Measurements from ENCODE around the gene EED. TPM values are rescaled to one million over a fixed set of nuclear protein-coding genes. Genes with fewer than 3 reads are reported as not detected.

Gene EED
- total and polyA plus RNA-seq, 7 donors = 8.1 to 14.6 (median 10.8) TPM

DNA sequence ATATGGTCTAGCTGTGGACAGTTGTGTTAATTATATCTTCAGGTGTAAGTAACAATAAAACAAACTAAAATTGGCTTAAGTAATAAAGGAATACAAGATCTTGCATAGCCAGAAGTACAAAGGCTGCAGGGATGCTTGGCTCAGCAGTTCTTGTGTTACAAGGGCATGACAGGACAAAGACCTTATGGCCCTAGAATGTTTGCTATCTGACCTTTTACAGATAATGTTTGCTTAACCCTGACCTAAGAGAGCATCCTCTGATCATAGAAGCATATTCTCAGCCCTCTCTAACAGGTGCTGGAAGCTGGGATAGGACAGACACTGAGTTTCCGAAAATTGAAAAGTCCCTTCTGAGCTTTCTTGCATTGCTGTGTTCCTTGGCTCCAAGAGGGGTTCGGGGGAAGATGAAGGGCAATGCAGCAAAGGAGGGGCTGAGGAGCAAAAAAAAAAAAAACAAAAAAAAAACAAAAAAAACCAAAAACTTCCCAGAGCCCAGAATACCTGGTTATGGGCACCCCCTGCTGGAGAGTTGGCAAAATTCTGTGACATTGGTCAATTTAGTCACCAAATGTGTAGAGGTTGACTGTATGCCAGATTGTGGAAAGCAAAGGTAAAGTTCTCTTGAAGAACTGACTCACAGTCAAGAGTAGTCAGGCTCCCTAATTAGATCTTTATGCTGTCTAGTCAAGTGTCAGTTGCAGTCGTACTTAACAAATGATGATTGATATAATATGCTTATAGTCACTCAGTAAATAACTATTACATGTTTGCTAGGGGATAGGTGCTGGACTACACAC, 47.1 kb downstream of the EED start:
- Histone ChIP-seq H3K9me3 (no peaks in the 10 kb centered on the region), H3K27me3 (ENCODE audit: insufficient read depth in 3 of 3, low read length in 2 of 3) (no peaks in the 10 kb centered on the region), H3K4me1 (no peaks in the 10 kb centered on the region), H3K27ac (no peak overlapping the region), H3K36me3 (ENCODE audit: insufficient read depth in 1 of 2, low read depth in 1 of 2) (no peaks in the 10 kb centered on the region), H3K4me3 (no peak overlapping the region)
- TF ChIP-seq, protein P1, sequence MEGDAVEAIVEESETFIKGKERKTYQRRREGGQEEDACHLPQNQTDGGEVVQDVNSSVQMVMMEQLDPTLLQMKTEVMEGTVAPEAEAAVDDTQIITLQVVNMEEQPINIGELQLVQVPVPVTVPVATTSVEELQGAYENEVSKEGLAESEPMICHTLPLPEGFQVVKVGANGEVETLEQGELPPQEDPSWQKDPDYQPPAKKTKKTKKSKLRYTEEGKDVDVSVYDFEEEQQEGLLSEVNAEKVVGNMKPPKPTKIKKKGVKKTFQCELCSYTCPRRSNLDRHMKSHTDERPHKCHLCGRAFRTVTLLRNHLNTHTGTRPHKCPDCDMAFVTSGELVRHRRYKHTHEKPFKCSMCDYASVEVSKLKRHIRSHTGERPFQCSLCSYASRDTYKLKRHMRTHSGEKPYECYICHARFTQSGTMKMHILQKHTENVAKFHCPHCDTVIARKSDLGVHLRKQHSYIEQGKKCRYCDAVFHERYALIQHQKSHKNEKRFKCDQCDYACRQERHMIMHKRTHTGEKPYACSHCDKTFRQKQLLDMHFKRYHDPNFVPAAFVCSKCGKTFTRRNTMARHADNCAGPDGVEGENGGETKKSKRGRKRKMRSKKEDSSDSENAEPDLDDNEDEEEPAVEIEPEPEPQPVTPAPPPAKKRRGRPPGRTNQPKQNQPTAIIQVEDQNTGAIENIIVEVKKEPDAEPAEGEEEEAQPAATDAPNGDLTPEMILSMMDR (IDR thresholded peaks at IDR 0.05) = peak; percentile 53
- DNase-seq = no peak
- 46 to 60% (median 50%) methylated on average over 3 of the region's 3 CpGs for WGBS, 3 donors
- intact Hi-C loops (cut with DNase I) = loop anchor here in 1 of 2 donors (5.0 kb wide), 1 partner anchor 349 kb away; no protein-coding TSS in a partner anchor
- peak; percentile 55 to 67 (median 65) for ATAC-seq

DNA sequence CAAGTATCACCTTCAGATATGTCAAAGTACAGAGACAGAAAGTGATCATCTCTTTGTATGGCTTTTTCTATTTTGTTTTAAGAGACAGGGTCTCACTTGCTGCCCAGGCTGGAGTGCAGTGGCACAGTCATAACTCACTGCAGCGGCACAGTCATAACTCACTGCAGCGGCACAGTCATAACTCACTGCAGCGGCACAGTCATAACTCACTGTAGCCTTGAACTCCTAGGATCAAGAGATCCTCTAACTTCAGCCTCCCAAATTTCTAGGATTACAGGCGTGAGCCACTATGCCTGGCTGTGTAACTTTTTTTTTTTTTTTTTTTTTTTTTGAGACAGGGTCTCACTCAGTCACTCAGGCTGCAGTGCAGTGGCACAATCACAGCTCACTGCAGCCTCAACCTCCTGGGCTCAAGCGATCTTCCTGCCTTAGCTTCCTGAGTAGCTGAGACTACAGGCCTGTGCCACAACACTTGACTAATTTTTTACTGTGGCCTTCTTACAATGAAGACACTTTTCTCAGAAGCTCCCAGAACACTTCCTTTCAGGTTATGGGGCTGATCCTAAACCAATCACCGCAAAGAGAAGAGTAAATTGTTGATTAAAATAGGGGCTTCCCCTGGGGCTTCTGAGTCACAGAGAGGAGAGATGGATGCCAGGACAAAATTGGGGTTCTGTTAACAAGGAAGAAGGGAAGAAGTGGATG, 48.5 kb downstream of the EED start:
- no peak for DNase-seq
- ATAC-seq = no peak
- TF ChIP-seq, protein P1 (IDR thresholded peaks at IDR 0.05) = no peak
- intact Hi-C loops (cut with DNase I) = loop anchor here in 1 of 2 donors (5.0 kb wide), 1 partner anchor 351 kb away; no protein-coding TSS in a partner anchor
- Histone ChIP-seq H3K9me3 (no peaks in the 10 kb centered on the region), H3K36me3 (ENCODE audit: insufficient read depth in 1 of 2, low read depth in 1 of 2) (no peaks in the 10 kb centered on the region), H3K4me1 (no peaks in the 10 kb centered on the region), H3K27ac (no peak overlapping the region), H3K27me3 (ENCODE audit: insufficient read depth in 3 of 3, low read length in 2 of 3) (no peaks in the 10 kb centered on the region), H3K4me3 (no peak overlapping the region)
- WGBS, 3 donors = 90 to 95% (median 92%) methylated on average over 6 of the region's 6 CpGs

DNA sequence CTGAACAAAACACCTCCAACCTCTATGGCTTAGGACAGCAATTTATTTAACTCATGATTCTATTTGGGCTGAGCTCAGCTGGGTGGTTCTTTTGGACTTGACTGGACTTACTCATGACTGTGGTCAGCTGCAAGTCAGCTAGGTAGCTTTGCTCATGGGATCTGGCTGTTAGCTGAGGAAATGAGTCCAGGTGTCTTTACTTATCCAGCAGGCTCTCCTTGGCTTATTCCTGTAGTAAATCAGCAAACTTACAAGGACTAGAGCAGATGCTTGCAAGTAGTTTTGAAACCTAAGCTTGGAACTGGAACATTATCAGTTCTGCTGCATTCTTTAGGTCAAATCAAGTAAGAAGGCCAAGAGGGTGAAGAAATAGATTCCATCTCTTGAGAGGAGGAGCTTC, 49.5 kb downstream of the EED start:
- TF ChIP-seq, protein P1 (IDR thresholded peaks at IDR 0.05) = no peak
- no peak overlapping the region for H3K27ac ChIP-seq
- ATAC-seq (no peak), DNase-seq (no peak)
- H3K4me1 ChIP-seq = no peaks in the 10 kb centered on the region
- no peaks in the 10 kb centered on the region for H3K9me3 ChIP-seq
- H3K27me3 ChIP-seq (ENCODE audit: insufficient read depth in 3 of 3, low read length in 2 of 3) = no peaks in the 10 kb centered on the region
- intact Hi-C loops (cut with DNase I) = loop anchor here in 1 of 2 donors (5.0 kb wide), 1 partner anchor 352 kb away; no protein-coding TSS in a partner anchor
- no peak overlapping the region for H3K4me3 ChIP-seq
- no peaks in the 10 kb centered on the region for H3K36me3 ChIP-seq (ENCODE audit: insufficient read depth in 1 of 2, low read depth in 1 of 2)

DNA sequence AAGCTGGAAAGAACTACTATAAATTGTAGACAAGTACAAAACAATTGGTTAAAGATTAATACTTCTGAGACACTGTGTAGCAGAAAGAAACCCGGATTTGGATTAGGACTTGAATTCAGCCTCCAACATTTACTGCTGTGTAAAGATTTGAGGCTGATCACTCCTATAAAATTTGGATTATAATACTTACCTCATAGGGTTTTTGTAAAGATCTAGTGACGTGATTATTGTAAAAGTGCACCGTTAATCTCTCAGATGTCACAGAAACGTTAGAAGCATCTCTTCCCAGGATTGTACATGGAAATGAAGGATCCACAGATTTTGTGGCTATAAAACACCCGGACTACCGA, 57.2 kb downstream of the EED start:
- intact Hi-C loops (cut with DNase I) = loop anchor here in 1 of 2 donors (5.0 kb wide), 1 partner anchor 59 kb away; the partner anchor contains the start of gene EED
- Histone ChIP-seq H3K9me3 (no peaks in the 10 kb centered on the region), H3K27ac (peak overlapping the region; percentile 93), H3K36me3 (ENCODE audit: insufficient read depth in 1 of 2, low read depth in 1 of 2) (no peaks in the 10 kb centered on the region), H3K4me3 (peak overlapping the region; percentile 89), H3K4me1 (peaks cover 18% of the 10 kb centered on the region), H3K27me3 (ENCODE audit: insufficient read depth in 3 of 3, low read length in 2 of 3) (no peaks in the 10 kb centered on the region)
- DNase-seq (no peak), ATAC-seq (no peak)
- 3 to 7% (median 6%) methylated on average over 6 of the region's 6 CpGs for WGBS, 3 donors
- TF ChIP-seq, protein P1 (IDR thresholded peaks at IDR 0.05) = no peak
